DMS153 treated with DMSO at 0.1 percent for 48 hours (cell line): Measurements from ENCODE around the gene ADAMTS3.

Source experiments
- DNase-seq: peaks from one replicate; lab custom pipeline; 2025; ENCODE audit not compliant: unreplicated experiment; lab: John Stamatoyannopoulos, UW

Gene ADAMTS3

GRCh38 chr4:72418458-72418857, 150.6 kb downstream of the ADAMTS3 start:
- DNase-seq = peak; percentile 84

- DNase-seq = no peak
These were observed 158.9 kb downstream of the ADAMTS3 start for GRCh38 chr4:72410158-72410557.

- no peak for DNase-seq
These were observed 160.5 kb downstream of the ADAMTS3 start for GRCh38 chr4:72408568-72408967.

GRCh38 chr4:72405417-72405816, 163.6 kb downstream of the ADAMTS3 start:
- no peak for DNase-seq

GRCh38 chr4:72397314-72397713, 171.7 kb downstream of the ADAMTS3 start:
- no peak for DNase-seq

- DNase-seq = no peak
These were observed 174.9 kb downstream of the ADAMTS3 start for GRCh38 chr4:72394012-72394663.

- no peak for DNase-seq
These were observed 177.7 kb downstream of the ADAMTS3 start for GRCh38 chr4:72391281-72391680.

- DNase-seq = no peak
These were observed 178.6 kb downstream of the ADAMTS3 start for GRCh38 chr4:72390409-72390808.

GRCh38 chr4:72388521-72388920, 180.5 kb downstream of the ADAMTS3 start:
- DNase-seq = no peak

GRCh38 chr4:72387959-72388358, 181.1 kb downstream of the ADAMTS3 start:
- no peak for DNase-seq

- no peak for DNase-seq
These were observed 185.6 kb downstream of the ADAMTS3 start for GRCh38 chr4:72383439-72383838.

GRCh38 chr4:72378901-72379300, 190.1 kb downstream of the ADAMTS3 start:
- DNase-seq = no peak

GRCh38 chr4:72377491-72378194, 191.4 kb downstream of the ADAMTS3 start:
- DNase-seq = no peak

- no peak for DNase-seq
These were observed 192.1 kb downstream of the ADAMTS3 start for GRCh38 chr4:72376901-72377300.

GRCh38 chr4:72375073-72375736, 193.8 kb downstream of the ADAMTS3 start:
- DNase-seq = no peak

GRCh38 chr4:72374159-72374558, 194.9 kb downstream of the ADAMTS3 start:
- DNase-seq = no peak

- no peak for DNase-seq
These were observed 202.4 kb downstream of the ADAMTS3 start for GRCh38 chr4:72366601-72367000.

- no peak for DNase-seq
These were observed 203.0 kb downstream of the ADAMTS3 start for GRCh38 chr4:72365981-72366380.

- no peak for DNase-seq
These were observed 204.0 kb downstream of the ADAMTS3 start for GRCh38 chr4:72365016-72365415.

GRCh38 chr4:72360075-72360474, 208.9 kb downstream of the ADAMTS3 start:
- DNase-seq = no peak

GRCh38 chr4:72358483-72358882, 210.5 kb downstream of the ADAMTS3 start:
- no peak for DNase-seq

GRCh38 chr4:72357908-72358307, 211.1 kb downstream of the ADAMTS3 start:
- DNase-seq = no peak
